ENCODE data around the gene LYPD6B. TPM values are rescaled to one million over a fixed set of nuclear protein-coding genes. Genes with fewer than 3 reads are reported as not detected.

LYPD6B gene
- not detected for total RNA-seq

GRCh38 chr2:149038442-149039212, at the start of gene LYPD6B:
LYPD6B (plus strand) TSS chr2:149038699; CDS start chr2:149130949, 92,250 bp downstream.
- H3K36me3 Mint-ChIP-seq, result no peaks in the 10 kb centered on the region

DNA sequence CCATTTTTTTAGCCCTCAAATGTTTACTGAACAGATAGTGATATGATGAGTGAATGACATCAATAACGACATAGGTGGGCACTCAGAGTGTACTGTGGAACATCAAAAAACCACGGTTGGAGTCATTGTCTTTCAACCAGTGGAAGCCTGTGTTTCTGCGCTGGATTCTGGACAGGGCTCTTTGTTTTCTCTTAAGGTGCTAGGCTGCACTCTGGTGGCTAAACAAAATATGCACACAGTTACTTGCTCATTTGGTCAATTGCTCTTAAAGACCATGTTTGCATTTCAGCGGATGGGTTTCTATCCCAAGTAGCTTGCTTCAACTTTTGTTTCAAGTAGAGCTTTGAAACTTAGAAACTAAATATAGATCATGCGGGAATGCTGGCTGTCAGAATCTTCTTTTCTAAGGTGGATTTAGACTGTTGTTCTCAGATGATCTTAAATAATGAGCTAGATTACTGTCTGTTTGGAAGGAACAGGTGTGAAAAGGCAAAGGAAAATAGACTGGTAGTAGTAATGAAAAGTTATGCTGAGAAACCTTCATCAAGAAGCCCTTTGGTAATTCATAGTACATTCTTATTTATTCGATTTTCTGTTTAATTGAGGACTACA, 48.5 kb upstream of the LYPD6B start:
- ATAC-seq (peak in 1 of 2 donors; percentile 60), DNase-seq (ENCODE audit: low spot score) (no peak)
- Mint-ChIP-seq H3K36me3 (no peaks in the 10 kb centered on the region), H3K9me3 (no peaks in the 10 kb centered on the region), H3K4me3 (no peak overlapping the region), H3K4me1 (ENCODE audit: low read depth in 2 of 2) (peaks cover 0 to 5% of the 10 kb centered on the region in 2 donors), H3K27me3 (peaks cover 0 to 1% of the 10 kb centered on the region in 2 donors), H3K27ac (no peak overlapping the region)

More at GRCh38 chr2:149038442-149039212, at the start of gene LYPD6B:
- H3K27me3 Mint-ChIP-seq, result peaks cover 11 to 30% of the 10 kb centered on the region in 2 donors
- H3K4me1 Mint-ChIP-seq (ENCODE audit: low read depth in 2 of 2), result no peaks in the 10 kb centered on the region
- ATAC-seq, result peak in 1 of 2 donors; percentile 34
- no peak within 1 kb of the TSS for H3K4me3 Mint-ChIP-seq
- no peak within 1 kb of the TSS for H3K27ac Mint-ChIP-seq
- H3K9me3 Mint-ChIP-seq, result no peaks in the 10 kb centered on the region
- no peak for DNase-seq (ENCODE audit: low spot score)

DNA sequence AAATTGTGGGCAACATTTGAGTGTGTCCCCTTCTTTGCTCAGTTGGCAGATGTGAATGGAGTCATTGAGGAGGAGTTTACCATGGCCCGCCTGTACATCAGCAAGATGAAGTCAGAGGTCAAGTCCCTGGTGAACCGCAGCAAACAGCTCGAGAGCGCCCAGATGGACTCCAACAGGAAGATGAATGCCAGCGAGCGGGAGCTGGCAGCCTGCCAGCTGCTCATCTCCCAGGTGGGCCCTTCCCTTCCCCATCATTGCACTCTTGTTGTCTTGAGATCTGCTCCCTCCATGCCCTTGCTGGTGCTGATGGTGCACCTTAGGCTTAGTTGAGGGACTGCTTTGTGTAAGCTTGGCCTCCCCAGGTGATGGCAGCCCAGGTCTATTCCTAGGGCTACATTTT, 47.5 kb upstream of the LYPD6B start:
- no peak for DNase-seq (ENCODE audit: low spot score)
- Mint-ChIP-seq H3K4me3 (no peak overlapping the region), H3K9me3 (no peaks in the 10 kb centered on the region), H3K27ac (no peak overlapping the region), H3K4me1 (ENCODE audit: low read depth in 2 of 2) (peaks cover 0 to 5% of the 10 kb centered on the region in 2 donors), H3K27me3 (peaks cover 0 to 4% of the 10 kb centered on the region in 2 donors), H3K36me3 (no peaks in the 10 kb centered on the region)
- ATAC-seq, result no peak

GRCh38 chr2:148992448-148992847, 46.1 kb upstream of the LYPD6B start:
- ATAC-seq (no peak), DNase-seq (ENCODE audit: low spot score) (no peak)
- Mint-ChIP-seq H3K36me3 (no peaks in the 10 kb centered on the region), H3K4me1 (ENCODE audit: low read depth in 2 of 2) (peaks cover 0 to 5% of the 10 kb centered on the region in 2 donors), H3K27ac (no peak overlapping the region), H3K4me3 (no peak overlapping the region), H3K9me3 (no peaks in the 10 kb centered on the region), H3K27me3 (peaks cover 0 to 4% of the 10 kb centered on the region in 2 donors)

DNA sequence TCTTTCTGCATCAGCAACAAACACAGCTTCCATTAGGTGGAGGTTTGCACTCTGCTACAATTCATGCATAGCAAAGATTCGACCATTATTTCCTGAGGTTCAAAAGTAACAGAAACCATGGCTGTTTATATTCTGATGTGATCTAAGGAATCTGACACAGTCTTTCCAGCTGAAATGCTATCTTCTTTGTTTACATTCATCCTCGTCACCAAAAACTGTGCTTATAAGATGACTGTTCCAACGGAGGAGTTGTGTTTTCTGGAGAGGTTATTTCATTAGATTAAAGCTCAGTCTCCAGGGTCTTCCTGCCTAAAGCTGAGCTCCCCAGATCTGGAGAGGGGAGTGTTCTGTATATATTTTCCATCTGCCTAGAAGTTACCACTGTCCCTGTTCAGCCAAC, 45.1 kb upstream of the LYPD6B start:
- peaks cover 0 to 4% of the 10 kb centered on the region in 2 donors for H3K27me3 Mint-ChIP-seq
- no peak for DNase-seq (ENCODE audit: low spot score)
- no peak overlapping the region for H3K4me3 Mint-ChIP-seq
- H3K36me3 Mint-ChIP-seq, result no peaks in the 10 kb centered on the region
- peaks cover 0 to 5% of the 10 kb centered on the region in 2 donors for H3K4me1 Mint-ChIP-seq (ENCODE audit: low read depth in 2 of 2)
- no peak for ATAC-seq
- no peaks in the 10 kb centered on the region for H3K9me3 Mint-ChIP-seq
- no peak overlapping the region for H3K27ac Mint-ChIP-seq

DNA sequence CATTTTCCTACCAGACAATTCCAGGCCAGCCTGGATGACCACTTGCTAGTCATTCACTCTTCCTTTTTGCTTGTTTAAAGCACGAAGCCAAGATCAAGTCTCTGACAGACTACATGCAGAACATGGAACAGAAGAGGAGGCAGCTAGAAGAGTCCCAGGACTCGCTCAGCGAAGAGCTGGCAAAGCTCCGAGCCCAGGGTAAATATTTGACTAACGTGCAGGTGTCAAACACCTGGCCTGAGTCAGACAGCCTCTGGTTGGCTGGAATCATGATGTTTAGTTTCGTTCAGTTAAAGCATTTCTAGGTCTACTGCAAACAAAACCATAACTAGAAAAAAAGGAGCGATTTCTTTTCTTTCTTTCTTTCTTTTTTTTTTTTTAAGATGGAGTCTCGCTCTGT, 44.2 kb upstream of the LYPD6B start:
- DNase-seq (ENCODE audit: low spot score) (no peak), ATAC-seq (no peak)
- H3K4me3 Mint-ChIP-seq, result no peak overlapping the region
- H3K4me1 Mint-ChIP-seq (ENCODE audit: low read depth in 2 of 2), result peaks cover 0 to 5% of the 10 kb centered on the region in 2 donors
- H3K36me3 Mint-ChIP-seq, result no peaks in the 10 kb centered on the region
- H3K9me3 Mint-ChIP-seq, result no peaks in the 10 kb centered on the region
- no peak overlapping the region for H3K27ac Mint-ChIP-seq
- peaks cover 0 to 4% of the 10 kb centered on the region in 2 donors for H3K27me3 Mint-ChIP-seq

DNA sequence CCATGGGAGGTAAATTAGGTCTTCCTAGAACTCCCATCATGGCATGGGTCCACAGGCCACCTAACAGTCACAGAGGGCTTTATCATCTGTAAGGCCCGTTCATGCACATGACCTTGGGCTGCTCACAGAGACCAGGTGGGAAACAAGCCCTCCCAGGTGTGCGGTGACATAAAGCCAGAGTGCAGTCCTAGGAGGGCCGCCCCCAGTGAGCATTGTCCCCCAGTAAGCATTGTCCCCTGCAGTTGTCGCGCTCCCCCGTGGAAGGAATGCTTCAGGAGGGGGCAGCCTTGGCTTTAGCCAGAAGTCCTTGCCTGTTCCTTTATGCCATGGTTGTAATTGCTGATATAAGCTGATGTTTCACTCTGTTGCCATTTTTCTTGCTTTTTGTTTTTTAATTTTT, 41.7 kb upstream of the LYPD6B start:
- H3K36me3 Mint-ChIP-seq, result no peaks in the 10 kb centered on the region
- H3K4me1 Mint-ChIP-seq (ENCODE audit: low read depth in 2 of 2), result no peaks in the 10 kb centered on the region
- no peak overlapping the region for H3K4me3 Mint-ChIP-seq

GRCh38 chr2:148998165-148998830, 40.2 kb upstream of the LYPD6B start:
- Mint-ChIP-seq H3K4me3 (no peak overlapping the region), H3K9me3 (no peaks in the 10 kb centered on the region), H3K27ac (no peak overlapping the region), H3K4me1 (ENCODE audit: low read depth in 2 of 2) (no peaks in the 10 kb centered on the region), H3K36me3 (no peaks in the 10 kb centered on the region), H3K27me3 (peaks cover 7 to 9% of the 10 kb centered on the region in 2 donors)
- DNase-seq (ENCODE audit: low spot score) (no peak), ATAC-seq (peak in 1 of 2 donors; percentile 22)

More for the DNA sequence above, 41.7 kb upstream of the LYPD6B start:
- ATAC-seq, result no peak
- H3K9me3 Mint-ChIP-seq, result no peaks in the 10 kb centered on the region
- no peak for DNase-seq (ENCODE audit: low spot score)
- no peak overlapping the region for H3K27ac Mint-ChIP-seq
- H3K27me3 Mint-ChIP-seq, result peaks cover 0 to 9% of the 10 kb centered on the region in 2 donors

DNA sequence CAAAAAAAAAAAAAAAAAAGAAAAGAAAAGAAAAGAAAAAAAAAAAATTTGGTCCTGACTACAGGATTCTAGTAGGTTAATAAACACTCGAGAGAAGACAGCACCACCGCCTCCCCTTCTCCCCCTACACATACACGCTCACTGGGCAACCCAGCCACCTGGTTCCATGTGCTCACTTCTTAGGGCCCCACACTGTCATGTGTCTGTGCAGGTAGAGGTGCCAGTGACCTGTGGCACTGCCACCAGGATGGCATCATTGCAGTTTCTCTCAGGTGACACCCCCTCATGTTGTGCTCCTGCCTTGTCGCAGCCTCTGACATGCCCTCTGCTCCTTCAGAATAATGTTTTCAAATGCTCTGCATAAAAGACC, 39.7 kb upstream of the LYPD6B start:
- no peaks in the 10 kb centered on the region for H3K36me3 Mint-ChIP-seq
- ATAC-seq, result no peak
- peaks cover 7 to 9% of the 10 kb centered on the region in 2 donors for H3K27me3 Mint-ChIP-seq
- H3K9me3 Mint-ChIP-seq, result no peaks in the 10 kb centered on the region
- no peak overlapping the region for H3K4me3 Mint-ChIP-seq
- no peaks in the 10 kb centered on the region for H3K4me1 Mint-ChIP-seq (ENCODE audit: low read depth in 2 of 2)
- no peak for DNase-seq (ENCODE audit: low spot score)
- no peak overlapping the region for H3K27ac Mint-ChIP-seq

GRCh38 chr2:148999451-148999921, 39.0 kb upstream of the LYPD6B start:
- no peak overlapping the region for H3K4me3 Mint-ChIP-seq
- no peaks in the 10 kb centered on the region for H3K9me3 Mint-ChIP-seq
- no peak overlapping the region for H3K27ac Mint-ChIP-seq
- ATAC-seq, result no peak
- H3K4me1 Mint-ChIP-seq (ENCODE audit: low read depth in 2 of 2), result no peaks in the 10 kb centered on the region
- H3K27me3 Mint-ChIP-seq, result peaks cover 7 to 9% of the 10 kb centered on the region in 2 donors
- H3K36me3 Mint-ChIP-seq, result no peaks in the 10 kb centered on the region
- DNase-seq (ENCODE audit: low spot score), result no peak

GRCh38 chr2:149000158-149000938, 38.2 kb upstream of the LYPD6B start:
- no peak for ATAC-seq
- no peak overlapping the region for H3K27ac Mint-ChIP-seq
- no peaks in the 10 kb centered on the region for H3K36me3 Mint-ChIP-seq

DNA sequence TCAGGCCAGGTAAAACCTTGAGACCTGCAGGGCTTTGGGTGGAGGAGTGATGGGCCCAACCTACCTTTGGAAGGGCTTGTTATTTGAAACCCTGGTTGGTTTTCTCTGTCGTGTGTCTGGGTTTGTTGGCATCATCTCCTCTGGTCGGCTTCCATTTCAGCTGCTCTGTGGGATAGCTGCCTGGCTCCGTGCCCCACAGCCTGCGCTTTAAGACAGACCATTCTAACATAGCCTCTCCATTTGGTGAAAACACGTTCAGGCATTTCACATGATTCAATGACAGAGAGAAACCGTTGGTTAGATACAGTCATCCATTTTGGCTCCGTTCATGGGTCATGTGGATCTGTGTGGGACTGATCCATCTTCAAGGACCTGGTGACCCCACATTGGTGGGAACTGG, 37.0 kb upstream of the LYPD6B start:
- Mint-ChIP-seq H3K27me3 (peaks cover 11 to 15% of the 10 kb centered on the region in 2 donors), H3K36me3 (no peaks in the 10 kb centered on the region), H3K27ac (no peak overlapping the region), H3K9me3 (no peaks in the 10 kb centered on the region), H3K4me3 (no peak overlapping the region), H3K4me1 (ENCODE audit: low read depth in 2 of 2) (no peaks in the 10 kb centered on the region)
- ATAC-seq, result no peak
- DNase-seq (ENCODE audit: low spot score), result no peak

More at GRCh38 chr2:149000158-149000938, 38.2 kb upstream of the LYPD6B start:
- peaks cover 5 to 7% of the 10 kb centered on the region in 2 donors for H3K27me3 Mint-ChIP-seq
- H3K4me1 Mint-ChIP-seq (ENCODE audit: low read depth in 2 of 2), result no peaks in the 10 kb centered on the region
- no peak for DNase-seq (ENCODE audit: low spot score)
- no peaks in the 10 kb centered on the region for H3K9me3 Mint-ChIP-seq
- H3K4me3 Mint-ChIP-seq, result no peak overlapping the region

GRCh38 chr2:149002378-149002890, 36.1 kb upstream of the LYPD6B start:
- H3K27me3 Mint-ChIP-seq, result peaks cover 12 to 15% of the 10 kb centered on the region in 2 donors
- no peak for ATAC-seq
- H3K36me3 Mint-ChIP-seq, result no peaks in the 10 kb centered on the region
- no peaks in the 10 kb centered on the region for H3K4me1 Mint-ChIP-seq (ENCODE audit: low read depth in 2 of 2)
- DNase-seq (ENCODE audit: low spot score), result no peak
- H3K9me3 Mint-ChIP-seq, result no peaks in the 10 kb centered on the region
- H3K4me3 Mint-ChIP-seq, result no peak overlapping the region
- H3K27ac Mint-ChIP-seq, result no peak overlapping the region

Data from natural killer cell treated with Interleukin-12 subunit alpha and Interleukin-12 subunit beta and Interleukin-15 and Interleukin-18, amount 100 ng/mL, for 72 hours (primary cell).